GM19035 (cell line): ENCODE measurements around the gene APPL2.

Source experiments
- ATAC-seq: cut with Tn5 transposase; IDR thresholded peaks from one replicate; pipeline ENCODE4 v1.9.1; 2021; ENCODE audit not compliant: unreplicated experiment

The APPL2 gene

DNA sequence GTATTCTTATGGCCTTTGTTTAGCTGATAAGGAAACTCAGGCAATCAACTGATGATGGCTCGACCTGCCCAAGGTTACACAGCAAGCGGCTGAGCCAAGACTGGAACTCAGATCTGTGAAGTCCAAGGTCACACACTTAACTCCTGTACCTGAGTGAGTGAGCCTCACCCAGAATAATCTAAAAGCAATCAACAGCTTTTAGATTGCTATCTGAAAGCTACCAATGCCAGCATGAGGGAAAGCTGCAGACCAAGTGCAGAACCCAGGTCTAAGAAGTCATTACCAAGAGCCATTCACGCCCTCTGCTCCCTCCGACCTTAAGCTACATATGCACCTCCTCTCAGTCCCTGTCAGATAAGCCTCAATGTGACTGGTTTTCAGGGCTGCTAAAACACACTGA lies 12.1 kb downstream of the APPL2 start:
- no peak for ATAC-seq

DNA sequence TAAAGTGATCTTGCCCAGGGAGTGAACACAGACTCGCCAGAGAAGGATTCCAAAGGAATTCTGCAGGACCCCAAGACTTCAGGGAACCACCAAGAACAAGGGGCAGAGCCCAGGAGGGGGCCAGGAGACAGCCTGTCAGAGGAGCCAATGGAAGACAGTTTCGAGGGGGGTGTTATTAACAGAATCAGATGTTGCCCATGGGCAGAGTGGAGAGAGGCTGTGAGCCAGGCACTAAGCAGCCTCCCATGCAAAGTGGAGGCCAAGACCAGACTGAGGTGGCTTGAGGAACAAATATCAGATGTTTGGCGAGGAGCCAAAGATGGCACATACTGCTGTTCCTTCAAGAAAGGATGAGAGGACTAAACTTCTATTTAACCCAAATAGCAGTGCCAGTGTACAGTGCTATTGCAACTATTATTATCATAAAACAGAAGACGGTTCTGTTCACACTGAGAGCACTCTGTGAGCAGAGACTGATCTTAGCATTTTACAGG lies 12.6 kb downstream of the APPL2 start:
- no peak for ATAC-seq

DNA sequence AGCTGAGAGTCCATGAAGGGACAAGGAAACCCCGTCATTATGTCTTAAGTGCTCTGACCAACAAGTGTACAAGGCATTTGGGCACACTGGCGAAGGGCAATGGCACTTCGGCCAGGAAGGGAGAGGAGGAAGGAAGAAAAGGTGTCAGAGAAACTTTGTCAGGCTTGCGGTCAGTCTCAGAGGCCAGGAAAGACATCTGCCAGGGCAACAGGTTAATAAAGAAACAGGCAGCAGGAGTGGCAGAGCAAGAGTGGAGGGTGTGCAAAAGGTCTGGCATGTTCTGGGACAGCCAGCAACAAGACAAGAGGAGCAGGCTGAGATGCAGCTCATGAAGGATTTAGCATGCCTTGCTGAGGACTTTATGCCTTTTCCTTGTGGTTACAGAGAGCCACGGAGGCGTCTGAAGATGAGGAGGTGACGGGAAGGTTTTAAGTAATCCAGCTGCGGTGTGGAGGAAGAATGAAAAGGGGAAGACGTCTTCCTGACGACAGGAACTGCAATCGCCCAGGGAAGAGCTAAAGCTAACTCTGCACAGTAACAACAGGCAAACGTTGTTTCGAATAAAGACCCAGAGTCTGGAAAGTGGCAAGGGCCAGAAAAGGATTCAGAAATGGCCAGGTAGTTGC lies 13.1 kb downstream of the APPL2 start:
- ATAC-seq: no peak

DNA sequence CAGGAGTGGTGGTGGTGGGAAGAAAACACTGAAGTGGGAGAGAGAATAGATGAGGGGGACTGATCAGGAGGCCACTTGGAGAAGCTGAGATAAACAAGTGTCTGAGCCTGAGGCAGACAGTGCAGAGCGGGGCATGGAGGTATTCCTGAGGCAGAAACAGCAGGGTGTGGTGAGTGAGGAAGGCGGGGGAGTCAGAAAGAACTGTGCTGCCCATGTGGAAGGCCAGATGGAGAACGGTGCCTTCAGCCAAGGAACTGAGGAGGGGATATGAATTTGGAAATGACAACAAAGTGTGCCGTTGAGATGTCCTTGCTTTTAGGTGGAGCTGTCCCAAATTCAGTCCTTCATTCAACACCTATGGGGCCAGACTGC lies 13.7 kb downstream of the APPL2 start:
- no peak for ATAC-seq

DNA sequence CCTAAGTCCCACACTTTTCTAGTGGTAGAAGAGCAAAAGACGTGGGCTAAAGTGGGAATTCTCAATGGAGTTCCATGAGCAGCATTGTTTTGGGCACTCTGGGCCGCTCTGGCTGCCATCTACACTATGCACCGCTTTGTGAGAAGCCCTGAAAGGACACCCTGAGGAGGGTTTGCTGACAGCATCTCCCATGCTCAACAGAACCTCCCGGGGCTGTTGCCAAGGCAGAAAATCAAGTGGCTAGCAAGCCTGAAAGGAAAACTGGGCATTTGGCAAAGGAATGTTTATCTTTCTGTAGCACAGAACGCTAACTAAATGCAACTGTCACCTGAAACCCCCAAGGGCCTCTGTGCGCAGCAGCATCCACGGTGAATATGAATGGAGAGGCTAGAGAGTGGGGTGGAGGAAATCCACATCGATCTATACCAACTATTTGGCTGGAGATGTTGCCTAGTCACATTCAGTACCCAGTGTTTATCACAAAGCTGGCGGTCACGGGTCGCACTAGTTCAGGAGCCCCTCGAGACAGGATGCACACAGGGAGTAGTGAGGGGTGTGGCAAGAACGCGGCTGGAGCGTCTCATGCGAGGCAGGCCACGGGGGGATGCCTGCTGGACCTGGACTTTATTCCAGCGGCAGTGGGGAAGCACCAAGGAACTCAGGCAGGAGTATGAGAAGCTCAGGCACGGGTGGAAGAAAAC lies 14.2 kb downstream of the APPL2 start:
- ATAC-seq: no peak

DNA sequence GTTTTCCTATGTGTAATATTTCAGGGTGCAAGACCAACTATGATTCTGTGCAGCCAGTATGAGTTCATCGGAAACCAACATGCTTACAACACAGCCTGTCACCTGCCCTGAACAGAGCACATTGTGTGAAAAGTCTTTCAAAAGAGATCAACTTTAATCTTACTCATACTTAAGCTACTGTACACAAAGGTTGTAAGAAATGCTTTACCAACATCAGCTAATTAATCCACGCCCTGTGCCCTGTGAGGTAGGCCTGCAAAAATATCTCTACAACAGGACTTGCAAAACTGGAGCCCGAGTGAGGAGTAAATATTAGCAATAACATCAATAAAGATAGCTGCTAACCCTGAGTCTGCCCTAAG lies 15.1 kb downstream of the APPL2 start:
- ATAC-seq: no peak

DNA sequence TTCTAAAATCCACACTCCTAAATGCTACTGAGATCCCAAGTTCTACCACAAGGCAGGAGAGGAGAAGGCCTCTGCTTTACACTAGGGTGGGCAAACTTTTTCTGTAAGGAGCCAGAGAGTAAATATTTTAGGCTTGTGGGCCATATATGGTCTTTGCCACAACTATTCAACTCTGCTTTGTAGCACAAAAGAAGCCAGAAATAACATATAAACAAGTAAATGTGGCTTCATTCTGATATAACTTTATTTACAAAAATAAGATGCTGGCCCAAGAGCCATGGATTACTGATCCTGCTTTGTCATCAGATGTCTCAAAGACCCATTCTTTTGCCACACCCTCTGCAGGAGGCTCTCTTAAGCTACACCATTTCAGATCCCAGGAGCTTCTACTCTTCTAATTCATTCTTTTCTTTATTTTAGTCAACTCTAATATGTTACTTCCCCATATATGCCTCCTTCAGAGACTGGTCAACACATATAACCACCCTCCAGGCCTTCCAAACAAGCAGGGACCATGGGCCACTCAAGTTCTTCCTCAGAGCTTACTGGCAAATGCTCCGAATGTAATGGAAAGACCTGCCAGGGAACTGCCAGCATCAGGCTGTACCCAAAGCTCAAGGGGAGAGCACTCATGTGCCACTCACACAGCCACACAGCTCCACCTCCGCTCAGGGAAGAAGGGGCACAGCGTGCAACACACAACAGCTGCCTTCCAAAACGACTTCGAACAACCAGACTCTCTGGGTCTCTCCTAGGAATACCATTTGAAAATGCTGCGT lies 15.6 kb downstream of the APPL2 start:
- ATAC-seq: no peak

DNA sequence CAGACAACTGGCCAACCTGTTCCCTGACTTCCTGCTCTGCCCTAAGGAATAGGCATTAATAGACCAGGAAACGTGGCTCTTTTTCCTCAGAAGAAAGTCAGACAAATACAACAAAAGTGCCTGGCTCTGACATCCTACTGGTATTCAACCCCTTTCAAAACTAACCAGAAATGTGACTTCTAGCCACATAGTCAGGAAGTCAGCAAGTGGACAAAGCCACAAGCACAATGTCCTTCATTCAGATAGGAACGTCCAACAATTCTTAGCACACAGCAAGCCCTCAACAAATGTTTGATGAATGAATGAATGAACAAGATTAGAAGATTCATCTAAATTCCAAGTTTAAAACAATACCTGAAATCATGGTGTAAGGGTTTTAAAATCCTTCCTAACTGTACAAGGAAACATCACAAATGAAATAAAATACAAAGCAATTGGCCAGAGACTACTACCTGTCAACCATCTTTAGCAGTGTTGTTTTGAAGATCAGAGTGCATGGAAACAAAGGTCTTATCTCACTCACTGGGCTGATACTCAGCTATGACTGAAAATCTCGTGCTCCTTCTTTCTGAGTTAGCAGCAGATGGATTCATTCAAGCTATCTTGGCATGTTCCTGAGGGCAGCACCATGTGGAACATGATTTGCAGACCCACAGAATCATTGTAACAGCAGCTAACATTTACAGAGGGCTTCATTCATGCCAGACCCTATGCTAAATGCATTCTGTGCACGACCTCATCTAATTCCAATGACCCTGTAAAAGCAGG lies 16.5 kb downstream of the APPL2 start:
- ATAC-seq: no peak

DNA sequence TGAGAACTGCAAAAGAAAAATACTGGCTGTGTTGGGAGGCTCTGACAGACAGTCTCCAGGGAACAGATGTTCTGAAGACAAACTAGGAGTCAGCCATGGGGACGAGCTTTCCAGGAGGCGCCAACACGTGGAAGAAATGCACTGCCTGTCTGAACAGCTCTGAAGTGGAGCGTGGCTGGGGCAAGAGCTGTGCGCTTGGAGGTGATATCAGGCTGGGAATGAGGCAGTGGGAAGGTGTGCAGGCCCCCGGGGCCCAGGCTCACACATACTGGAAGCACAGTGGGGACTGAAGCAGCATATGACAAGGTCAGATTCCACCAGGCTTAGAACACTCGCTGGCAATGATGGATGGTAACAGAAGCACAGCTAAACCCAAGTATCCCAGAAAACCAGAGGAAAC lies 17.5 kb downstream of the APPL2 start:
- no peak for ATAC-seq

DNA sequence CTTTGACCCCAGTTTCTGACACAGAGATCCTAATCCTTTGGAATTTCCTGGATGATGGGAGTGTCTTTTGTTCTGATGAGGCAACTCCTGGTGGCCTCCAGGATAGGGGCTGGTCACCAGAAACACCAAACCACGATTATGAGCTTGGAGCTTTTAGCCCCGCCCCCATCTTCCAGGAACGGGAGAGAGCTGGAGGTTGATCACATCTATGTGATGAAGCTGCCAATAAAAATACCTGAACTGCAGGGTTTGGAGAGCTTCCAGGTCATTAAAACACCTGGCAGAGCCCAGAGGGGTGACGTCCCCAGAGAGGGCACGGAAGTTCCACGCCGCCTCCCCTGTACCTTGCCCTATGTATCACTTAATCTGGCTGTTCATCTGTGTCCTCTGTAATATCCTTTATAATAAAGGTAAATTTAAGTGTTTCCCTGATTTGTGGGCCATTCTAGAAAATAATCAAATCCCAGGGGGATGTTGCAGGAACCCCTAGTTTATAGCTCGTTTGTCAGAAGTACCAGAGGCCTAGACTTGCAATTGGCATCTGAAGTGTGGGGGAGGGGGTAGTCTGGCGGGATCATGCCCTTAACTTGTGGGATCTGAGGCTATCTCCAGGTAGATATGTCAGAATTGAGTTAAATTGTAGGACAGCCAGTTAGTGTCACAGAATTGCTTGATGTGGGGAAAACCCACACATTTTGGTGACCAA lies 21.2 kb downstream of the APPL2 start:
- no peak for ATAC-seq

DNA sequence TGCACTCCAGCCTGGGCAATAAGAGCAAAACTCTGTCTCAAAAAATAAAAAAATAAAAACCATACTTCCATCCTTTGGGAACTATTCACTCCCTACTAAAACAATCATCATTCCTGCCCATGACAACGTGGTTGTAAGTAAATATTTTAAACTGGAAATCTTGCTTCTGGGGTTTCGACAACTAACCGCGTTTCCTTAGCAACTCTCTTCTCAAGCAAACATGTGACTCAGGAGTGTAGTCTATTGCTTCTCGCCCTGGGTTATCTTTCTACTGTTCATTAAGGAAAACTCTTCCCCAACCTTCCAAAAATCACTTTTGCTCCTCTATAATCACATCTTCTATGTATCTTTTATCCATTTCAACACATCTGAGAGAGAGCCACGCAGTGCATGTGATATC lies 21.8 kb downstream of the APPL2 start:
- no peak for ATAC-seq

DNA sequence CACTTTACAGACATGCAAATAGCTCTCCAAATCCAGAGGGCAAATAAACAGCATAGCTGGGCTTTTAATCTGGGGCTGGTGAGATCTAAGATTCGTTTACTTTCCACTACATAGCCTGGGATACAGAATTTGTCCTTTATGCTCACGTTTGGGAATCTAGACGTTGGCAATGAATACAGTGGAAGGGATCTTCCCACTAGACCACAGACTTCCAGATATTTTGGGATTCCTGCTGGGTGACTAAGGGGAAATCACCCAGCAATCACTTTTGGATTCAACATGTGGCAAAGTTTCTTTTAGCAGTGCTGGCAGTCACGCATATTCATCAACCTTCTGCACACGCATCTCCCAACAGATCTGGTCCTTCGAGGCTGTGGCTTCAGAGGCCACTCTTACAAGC lies 23.5 kb downstream of the APPL2 start:
- no peak for ATAC-seq

DNA sequence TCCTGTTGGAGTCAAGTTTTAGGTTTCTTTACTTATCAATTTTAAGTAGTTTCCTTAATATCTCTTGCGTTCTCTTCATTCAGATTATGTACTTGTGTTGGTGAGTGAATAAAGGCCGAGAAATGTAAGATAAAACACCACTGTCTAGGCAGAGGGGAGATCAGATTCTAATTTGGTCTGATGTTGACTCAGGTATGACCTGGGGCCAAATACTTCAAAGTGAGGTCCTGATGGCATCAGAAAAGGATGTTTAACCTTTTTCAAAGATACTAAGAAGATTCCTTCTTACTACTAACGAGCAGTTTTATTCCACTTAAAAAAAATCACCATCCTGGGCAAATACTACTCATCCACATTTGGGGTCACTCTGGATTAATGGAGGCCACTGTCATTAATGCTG lies 26.9 kb downstream of the APPL2 start:
- ATAC-seq: no peak

DNA sequence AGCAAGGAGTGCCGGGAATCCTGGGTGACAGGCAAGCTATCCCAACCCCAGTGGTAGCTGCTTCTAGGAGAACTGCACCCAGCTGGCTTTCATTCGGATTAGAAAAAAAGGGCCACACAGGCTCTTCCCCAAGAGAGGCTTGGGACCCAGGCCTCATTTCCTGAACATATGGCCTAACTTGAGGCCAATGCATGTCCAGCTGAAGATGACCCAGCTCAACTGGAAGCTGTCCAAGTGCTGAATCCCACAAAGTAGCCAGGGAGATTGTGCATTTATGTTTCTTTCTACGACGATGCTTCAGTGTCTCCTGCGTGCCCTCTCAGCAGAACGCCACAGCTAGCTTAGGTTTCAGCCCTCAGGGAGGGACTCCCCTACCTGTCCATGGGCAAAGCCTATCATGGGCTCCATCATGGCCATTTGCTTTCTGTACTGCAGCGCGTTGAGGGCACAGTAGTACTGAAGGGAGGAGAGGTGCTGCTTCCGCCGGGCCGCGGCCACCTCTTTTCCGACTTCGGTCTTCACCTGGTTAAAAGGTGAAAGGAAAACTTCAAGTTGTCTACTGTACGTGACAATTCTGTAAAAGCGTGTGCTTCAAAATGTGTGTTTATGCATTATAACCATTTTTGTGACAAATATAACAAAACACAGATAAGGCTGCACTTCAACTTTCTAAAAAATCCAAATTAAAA lies 29.1 kb downstream of the APPL2 start:
- no peak for ATAC-seq

DNA sequence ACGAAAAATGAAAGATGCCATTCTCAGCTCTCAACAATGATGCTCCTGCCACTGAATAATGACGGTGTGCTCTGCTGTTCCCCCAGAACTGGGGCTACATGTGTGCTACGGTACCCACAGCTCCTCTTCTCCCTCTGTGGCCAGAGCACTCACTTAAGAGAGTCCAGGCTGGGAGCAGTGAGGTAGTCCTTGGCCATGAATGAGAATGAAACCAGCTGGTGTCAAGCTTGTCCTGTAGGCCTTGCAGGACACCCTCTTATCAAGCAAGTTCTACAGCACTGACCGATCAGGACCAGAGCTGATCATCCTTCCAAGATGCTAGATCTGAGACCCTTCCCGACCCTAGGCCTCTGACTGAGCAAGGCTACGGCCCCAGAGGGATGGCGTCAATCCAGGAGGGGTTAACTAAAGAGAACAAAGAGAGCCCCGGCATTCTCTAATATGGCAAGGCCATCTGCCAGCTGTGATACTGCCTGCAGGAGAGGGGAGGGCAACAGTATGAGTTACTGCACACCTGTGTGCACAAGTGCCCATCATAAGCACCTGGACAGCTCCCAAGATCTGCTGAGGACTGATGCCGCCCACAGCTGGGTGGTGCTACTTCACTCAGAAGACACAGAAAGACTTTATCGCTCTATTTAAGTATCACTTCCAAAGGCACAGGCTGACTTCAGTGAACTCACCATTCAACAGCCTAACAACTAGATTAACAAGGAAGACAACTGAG lies 30.5 kb downstream of the APPL2 start:
- no peak for ATAC-seq

DNA sequence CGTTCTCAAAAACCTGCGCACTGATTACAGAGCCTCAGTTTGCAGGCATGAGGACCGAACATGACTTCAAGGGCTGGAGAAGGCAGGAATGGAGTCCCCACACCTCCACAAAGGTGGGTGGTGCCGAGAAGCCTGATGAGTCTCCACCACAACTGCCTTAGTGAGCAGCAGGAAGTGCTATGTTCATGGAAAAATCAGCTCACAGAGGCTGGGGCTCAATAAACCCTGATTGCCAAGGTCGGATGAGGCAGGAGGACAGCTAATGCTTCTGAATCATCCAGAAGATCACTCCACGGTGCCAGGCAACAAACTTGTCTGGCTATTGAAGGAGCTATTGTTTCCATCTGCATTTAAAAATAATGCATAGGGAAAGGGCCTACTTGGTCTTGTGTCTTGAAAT lies 31.1 kb downstream of the APPL2 start:
- ATAC-seq: no peak

DNA sequence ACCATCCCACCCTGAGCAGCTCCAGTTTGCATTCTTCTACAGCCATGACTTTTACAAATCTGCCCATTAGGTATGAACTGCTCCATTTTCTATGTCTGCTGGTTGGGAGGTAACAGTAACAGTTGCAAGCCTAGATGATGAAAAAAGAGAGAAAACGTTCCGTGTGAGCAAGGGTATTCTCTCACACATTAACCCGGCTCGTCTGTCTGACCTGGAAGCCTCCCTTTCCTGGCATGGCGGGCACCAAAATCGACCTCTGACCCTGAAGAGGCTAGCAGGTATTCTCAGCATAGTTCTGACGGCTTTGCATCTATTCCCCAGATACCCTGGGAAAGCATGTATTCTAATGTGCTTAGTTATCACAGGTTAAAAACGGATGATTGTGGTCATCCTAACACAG lies 31.8 kb downstream of the APPL2 start:
- no peak for ATAC-seq

DNA sequence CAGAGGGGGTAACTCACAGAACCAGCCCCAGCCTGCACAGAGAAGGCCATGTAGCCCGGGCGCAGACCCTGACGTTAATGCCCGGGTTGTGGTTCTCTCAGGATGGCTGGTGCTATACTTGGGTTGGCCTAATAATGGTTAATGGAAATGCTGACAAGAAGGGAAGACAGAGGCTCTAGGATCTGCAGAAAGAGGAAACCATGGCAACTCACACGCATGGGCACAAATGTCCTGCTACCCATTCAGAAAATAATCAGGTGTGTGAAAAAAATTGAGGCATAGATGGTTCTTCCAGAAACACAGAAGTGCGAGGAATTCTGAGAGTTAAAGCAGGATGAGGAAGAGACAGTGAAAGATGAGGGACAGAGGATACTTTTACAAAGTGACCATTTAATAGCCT lies 33.8 kb downstream of the APPL2 start:
- no peak for ATAC-seq

DNA sequence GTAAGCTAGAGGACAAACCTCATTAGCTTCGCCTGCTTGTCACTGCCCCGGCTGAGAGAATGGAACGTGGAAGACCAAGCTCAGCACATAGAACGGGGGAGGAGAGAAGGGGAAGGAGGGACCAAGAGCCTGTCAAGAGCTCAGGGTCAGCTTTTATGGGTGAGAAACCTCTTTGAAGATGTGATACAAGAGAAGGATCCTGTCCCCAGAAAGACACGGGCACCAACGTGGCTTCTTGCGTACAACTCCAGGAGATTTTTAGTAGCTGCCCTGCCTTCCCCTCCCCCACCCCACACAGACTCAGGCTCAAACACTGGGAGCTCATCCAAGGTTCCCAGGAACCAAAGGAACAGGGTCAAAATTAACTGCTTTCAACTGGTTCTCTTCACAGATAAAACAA lies 34.7 kb downstream of the APPL2 start:
- ATAC-seq: no peak

DNA sequence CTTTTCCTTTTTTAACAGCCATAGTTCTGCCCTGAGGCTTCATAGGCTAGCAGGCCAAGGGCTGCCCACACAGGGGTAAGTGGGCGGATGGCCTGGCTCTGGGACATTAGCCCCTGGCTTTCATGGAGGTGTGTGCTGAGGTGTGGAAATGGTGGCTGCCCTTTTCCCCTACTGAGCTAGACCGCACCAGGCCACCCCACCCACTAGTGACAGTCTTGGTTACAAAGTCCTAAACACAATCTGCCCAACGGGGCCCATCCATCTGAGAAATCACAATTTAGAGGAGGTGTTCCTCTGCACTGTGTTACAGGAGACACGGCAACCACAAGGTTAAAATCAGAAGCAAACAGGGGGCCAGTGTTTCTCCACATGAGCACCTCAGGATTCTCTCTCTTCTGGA lies 35.6 kb downstream of the APPL2 start:
- no peak for ATAC-seq
